ENCODE measurements around the gene RASGRP2. TPM values are rescaled to one million over a fixed set of nuclear protein-coding genes. Genes with fewer than 3 reads are reported as not detected.
A peak's percentile ranks its signal among the peaks of the same experiment; 100 is the strongest.

Gene RASGRP2
- total and polyA plus RNA-seq, 10 donors, result 148 to 283 (median 213) TPM

GRCh38 chr11:64726867-64727530, 16.9 kb downstream of the RASGRP2 start:
- peak; percentile 40 for DNase-seq
- Histone ChIP-seq H3K9me3 (no peaks in the 10 kb centered on the region), H3K4me1 (peaks cover 6 to 64% (median 26%) of the 10 kb centered on the region in 6 donors), H3K4me3 (no peak overlapping the region), H3K27me3 (replicated peaks in 1 of 7) (peaks cover 0 to 13% (median 9%) of the 10 kb centered on the region in 7 donors), H3K27ac (no peak overlapping the region), H3K36me3 (peaks cover 0 to 63% (median 49%) of the 10 kb centered on the region in 6 donors)
- WGBS, 5 donors, result 76 to 86% (median 81%) methylated on average over 7 of the region's 7 CpGs
- no peak for TF ChIP-seq CTCF (IDR thresholded peaks at IDR 0.05 in 8 of 11, conservative IDR thresholded peaks at IDR 0.05 in 3 of 11)
- no peak for TF ChIP-seq POLR2A (IDR thresholded peaks at IDR 0.05)
- no peak for TF ChIP-seq POLR2AphosphoS5 (IDR thresholded peaks at IDR 0.05)
- intact Hi-C loops (cut with DNase I; ENCODE audit: low total_unique reads), result no loop called here

- Histone ChIP-seq H3K27me3 (replicated peaks in 1 of 7) (peaks cover 0 to 21% (median 16%) of the 10 kb centered on the region in 7 donors), H3K27ac (peak overlapping the region in 3 of 8 donors; percentile 13 to 36 (median 33)), H3K4me3 (no peak overlapping the region), H3K36me3 (peaks cover 0 to 55% (median 41%) of the 10 kb centered on the region in 6 donors), H3K9me3 (no peaks in the 10 kb centered on the region), H3K4me1 (peaks cover 6 to 61% (median 26%) of the 10 kb centered on the region in 6 donors)
- intact Hi-C loops (cut with DNase I; ENCODE audit: low total_unique reads), result no loop called here
- peak; percentile 69 for DNase-seq
- 44 to 65% (median 50%) methylated on average over 4 to 9 of the region's 9 CpGs for WGBS, 5 donors
- peak in 2 of 3 donors; percentile 34 to 76 for TF ChIP-seq POLR2AphosphoS5 (IDR thresholded peaks at IDR 0.05)
- no peak for TF ChIP-seq CTCF (IDR thresholded peaks at IDR 0.05 in 8 of 11, conservative IDR thresholded peaks at IDR 0.05 in 3 of 11)
- TF ChIP-seq POLR2A (IDR thresholded peaks at IDR 0.05), result no peak
Observed at GRCh38 chr11:64726211-64726641, 17.7 kb downstream of the RASGRP2 start.

DNA sequence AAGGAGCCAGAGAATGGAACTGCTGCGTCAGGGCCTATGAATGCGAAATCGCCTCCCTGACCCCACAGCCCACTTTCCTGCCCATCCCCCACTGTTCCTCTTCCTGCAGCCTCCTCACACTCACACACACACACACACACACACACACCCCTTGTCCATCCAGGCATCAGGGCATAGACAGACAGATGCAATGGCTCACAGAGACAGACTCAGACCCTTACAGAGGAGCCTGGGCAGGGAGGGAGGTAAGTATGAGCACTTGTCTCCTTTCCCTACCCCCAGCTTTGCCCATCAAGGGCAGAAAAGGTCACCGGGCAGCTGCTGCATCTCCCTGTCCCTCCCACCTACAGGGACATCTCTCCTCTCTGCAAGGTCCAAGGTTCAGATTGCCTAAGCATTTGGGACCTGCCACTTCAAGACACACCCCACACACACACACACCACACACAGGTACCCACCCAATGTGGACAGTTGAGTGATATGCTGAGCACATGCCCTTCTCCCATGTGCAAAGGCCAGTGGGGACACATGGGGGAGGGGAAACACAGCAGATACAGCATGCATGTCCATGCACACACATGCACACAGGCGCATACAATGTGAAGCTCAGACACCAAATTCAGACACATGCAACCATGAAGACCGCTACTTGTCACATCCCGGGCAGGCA, 18.9 kb downstream of the RASGRP2 start:
- no peaks in the 10 kb centered on the region for H3K9me3 ChIP-seq
- H3K27ac ChIP-seq, result no peak overlapping the region
- peaks cover 0 to 33% (median 16%) of the 10 kb centered on the region in 7 donors for H3K27me3 ChIP-seq (replicated peaks in 1 of 7)
- peaks cover 6 to 53% (median 22%) of the 10 kb centered on the region in 6 donors for H3K4me1 ChIP-seq
- WGBS, 5 donors, result 56 to 85% (median 62%) methylated on average over 4 to 7 of the region's 7 CpGs
- TF ChIP-seq POLR2AphosphoS5 (IDR thresholded peaks at IDR 0.05) (peak in 2 of 3 donors; percentile 29 to 72), POLR2A (IDR thresholded peaks at IDR 0.05) (no peak), CTCF (IDR thresholded peaks at IDR 0.05 in 8 of 11, conservative IDR thresholded peaks at IDR 0.05 in 3 of 11) (no peak)
- no peak overlapping the region for H3K4me3 ChIP-seq
- intact Hi-C loops (cut with DNase I; ENCODE audit: low total_unique reads), result no loop called here
- peaks cover 0 to 43% (median 29%) of the 10 kb centered on the region in 6 donors for H3K36me3 ChIP-seq
- peak; percentile 48 for DNase-seq

Measured in spleen (tissue), 11 donors.